ENCODE measurements around the gene ZNF716. TPM values are rescaled to one million over a fixed set of nuclear protein-coding genes. Genes with fewer than 3 reads are reported as not detected.

ZNF716 gene
- total RNA-seq, 1 experiment from 2014 or later, result not detected

DNA sequence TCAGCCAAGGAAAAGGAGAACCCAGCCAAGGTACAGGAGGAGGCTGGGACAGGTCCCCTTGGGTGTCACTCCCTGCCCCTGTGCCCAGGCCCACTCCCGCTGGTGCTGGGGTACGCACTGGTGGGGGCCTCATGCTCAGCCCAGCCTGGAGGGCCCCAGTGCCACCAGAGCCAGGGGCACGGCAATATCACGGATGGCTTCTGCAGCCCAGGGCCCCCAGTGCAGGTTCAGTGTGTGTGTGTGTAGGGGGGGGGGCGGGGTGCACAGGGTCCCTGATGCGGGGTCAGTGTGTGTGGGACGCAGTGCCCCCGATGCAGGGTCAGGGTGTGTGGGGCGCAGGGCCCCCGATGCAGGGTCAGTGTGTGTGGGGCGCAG, 23.4 kb upstream of the ZNF716 start:
- no peaks in the 10 kb centered on the region for H3K4me1 ChIP-seq (ENCODE audit: control insufficient read depth in 1 of 2, insufficient read depth in 2 of 2, low read length in 2 of 2)
- no peaks in the 10 kb centered on the region for H3K36me3 ChIP-seq (ENCODE audit: control insufficient read depth in 1 of 2, insufficient read depth in 2 of 2, low read length in 2 of 2)
- H3K9me2 ChIP-seq (ENCODE audit: insufficient read depth), result no peaks in the 10 kb centered on the region
- ATAC-seq (no peak), DNase-seq (ENCODE audit: low read depth, low spot score) (no peak)
- no peak for TF ChIP-seq TCF7L2 (IDR thresholded peaks at IDR 0.05; ENCODE audit: borderline replicate concordance, extremely low read depth, insufficient read depth, insufficient read length)
- TF ChIP-seq, protein P1, sequence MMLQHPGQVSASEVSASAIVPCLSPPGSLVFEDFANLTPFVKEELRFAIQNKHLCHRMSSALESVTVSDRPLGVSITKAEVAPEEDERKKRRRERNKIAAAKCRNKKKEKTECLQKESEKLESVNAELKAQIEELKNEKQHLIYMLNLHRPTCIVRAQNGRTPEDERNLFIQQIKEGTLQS (IDR thresholded peaks at IDR 0.05), result no peak
- H4K20me1 ChIP-seq (ENCODE audit: insufficient read depth), result no peaks in the 10 kb centered on the region
- POLR2A ChIA-PET, result no interaction called here
- H3K9ac ChIP-seq (ENCODE audit: low read length), result no peak overlapping the region
- CTCF ChIA-PET, result no interaction called here
- H3K27ac ChIP-seq (ENCODE audit: low read depth, low read length), result no peak overlapping the region
- no peak overlapping the region for H3K4me2 ChIP-seq (ENCODE audit: low read length)
- H3K4me3 ChIP-seq (replicated peaks in 1 of 2; ENCODE audit: low read depth in 1 of 2, low read length in 2 of 2), result no peak overlapping the region
- RAD21 ChIA-PET (ENCODE audit: low non-redundant PET in 1 of 2, low total read pairs in 2 of 2, uncharacterized antibody in 2 of 2, unreplicated experiment in 2 of 2), result no interaction called here
- no TSS peak for BruUV-seq (replicated peaks)
- H3K79me2 ChIP-seq (ENCODE audit: insufficient read depth, low read length), result no peaks in the 10 kb centered on the region
- H3K27me3 ChIP-seq (ENCODE audit: insufficient read depth, low read length), result no peaks in the 10 kb centered on the region
- H2AFZ ChIP-seq (ENCODE audit: low read depth, low read length, poor library complexity, severe bottlenecking), result no peak overlapping the region
- intact Hi-C loops (cut with micrococcal nuclease), result no loop called here
- peaks cover 4 to 7% of the 10 kb centered on the region in 2 experiments; a peak in 2 of 4 replicates for H3K9me3 ChIP-seq (ENCODE audit: control insufficient read depth in 1 of 2, insufficient read depth in 1 of 2, low read depth in 1 of 2, low read length in 2 of 2)

DNA sequence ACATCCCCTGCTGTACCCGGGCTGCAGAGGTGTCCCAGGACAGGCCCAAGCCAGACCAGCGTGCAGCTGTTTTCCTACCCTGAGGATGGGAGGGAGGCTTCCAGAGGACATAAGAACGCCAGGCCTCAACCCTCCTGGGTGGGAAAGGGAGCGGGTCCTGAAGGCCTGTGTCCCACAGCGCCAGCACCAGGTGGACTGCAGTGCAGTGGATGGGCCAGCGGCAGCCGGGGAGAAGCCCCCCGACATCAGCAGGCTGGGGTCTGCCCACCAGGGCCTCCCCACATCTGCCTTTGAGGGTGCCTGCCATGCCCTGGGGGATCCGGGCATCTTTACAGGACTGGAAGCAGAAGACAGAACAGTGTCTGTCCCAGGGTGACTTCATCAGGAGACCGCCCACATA, 22.8 kb upstream of the ZNF716 start:
- ChIA-PET POLR2A (no interaction called here), CTCF (no interaction called here), RAD21 (ENCODE audit: low non-redundant PET in 1 of 2, low total read pairs in 2 of 2, uncharacterized antibody in 2 of 2, unreplicated experiment in 2 of 2) (no interaction called here)
- Histone ChIP-seq H3K36me3 (ENCODE audit: control insufficient read depth in 1 of 2, insufficient read depth in 2 of 2, low read length in 2 of 2) (no peaks in the 10 kb centered on the region), H3K27me3 (ENCODE audit: insufficient read depth, low read length) (no peaks in the 10 kb centered on the region), H3K9me3 (ENCODE audit: control insufficient read depth in 1 of 2, insufficient read depth in 1 of 2, low read depth in 1 of 2, low read length in 2 of 2) (peaks cover 4 to 7% of the 10 kb centered on the region in 2 experiments; a peak in 2 of 4 replicates), H2AFZ (ENCODE audit: low read depth, low read length, poor library complexity, severe bottlenecking) (no peak overlapping the region), H3K27ac (ENCODE audit: low read depth, low read length) (no peak overlapping the region), H3K9ac (ENCODE audit: low read length) (no peak overlapping the region), H3K79me2 (ENCODE audit: insufficient read depth, low read length) (no peaks in the 10 kb centered on the region), H3K4me1 (ENCODE audit: control insufficient read depth in 1 of 2, insufficient read depth in 2 of 2, low read length in 2 of 2) (no peaks in the 10 kb centered on the region), H4K20me1 (ENCODE audit: insufficient read depth) (no peaks in the 10 kb centered on the region), H3K4me3 (replicated peaks in 1 of 2; ENCODE audit: low read depth in 1 of 2, low read length in 2 of 2) (no peak overlapping the region), H3K4me2 (ENCODE audit: low read length) (no peak overlapping the region), H3K9me2 (ENCODE audit: insufficient read depth) (no peaks in the 10 kb centered on the region)
- no TSS peak for BruUV-seq (replicated peaks)
- TF ChIP-seq, protein P2, sequence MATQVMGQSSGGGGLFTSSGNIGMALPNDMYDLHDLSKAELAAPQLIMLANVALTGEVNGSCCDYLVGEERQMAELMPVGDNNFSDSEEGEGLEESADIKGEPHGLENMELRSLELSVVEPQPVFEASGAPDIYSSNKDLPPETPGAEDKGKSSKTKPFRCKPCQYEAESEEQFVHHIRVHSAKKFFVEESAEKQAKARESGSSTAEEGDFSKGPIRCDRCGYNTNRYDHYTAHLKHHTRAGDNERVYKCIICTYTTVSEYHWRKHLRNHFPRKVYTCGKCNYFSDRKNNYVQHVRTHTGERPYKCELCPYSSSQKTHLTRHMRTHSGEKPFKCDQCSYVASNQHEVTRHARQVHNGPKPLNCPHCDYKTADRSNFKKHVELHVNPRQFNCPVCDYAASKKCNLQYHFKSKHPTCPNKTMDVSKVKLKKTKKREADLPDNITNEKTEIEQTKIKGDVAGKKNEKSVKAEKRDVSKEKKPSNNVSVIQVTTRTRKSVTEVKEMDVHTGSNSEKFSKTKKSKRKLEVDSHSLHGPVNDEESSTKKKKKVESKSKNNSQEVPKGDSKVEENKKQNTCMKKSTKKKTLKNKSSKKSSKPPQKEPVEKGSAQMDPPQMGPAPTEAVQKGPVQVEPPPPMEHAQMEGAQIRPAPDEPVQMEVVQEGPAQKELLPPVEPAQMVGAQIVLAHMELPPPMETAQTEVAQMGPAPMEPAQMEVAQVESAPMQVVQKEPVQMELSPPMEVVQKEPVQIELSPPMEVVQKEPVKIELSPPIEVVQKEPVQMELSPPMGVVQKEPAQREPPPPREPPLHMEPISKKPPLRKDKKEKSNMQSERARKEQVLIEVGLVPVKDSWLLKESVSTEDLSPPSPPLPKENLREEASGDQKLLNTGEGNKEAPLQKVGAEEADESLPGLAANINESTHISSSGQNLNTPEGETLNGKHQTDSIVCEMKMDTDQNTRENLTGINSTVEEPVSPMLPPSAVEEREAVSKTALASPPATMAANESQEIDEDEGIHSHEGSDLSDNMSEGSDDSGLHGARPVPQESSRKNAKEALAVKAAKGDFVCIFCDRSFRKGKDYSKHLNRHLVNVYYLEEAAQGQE (IDR thresholded peaks at IDR 0.05; ENCODE audit: low read depth), result no peak
- TF ChIP-seq ELF1 (IDR thresholded peaks at IDR 0.05; ENCODE audit: borderline replicate concordance, low read depth), result no peak
- no peak for TF ChIP-seq YY1 (IDR thresholded peaks at IDR 0.05; ENCODE audit: extremely low read depth, insufficient replicate concordance, low read depth, low read length)
- TF ChIP-seq EGR1 (IDR thresholded peaks at IDR 0.05; ENCODE audit: low read depth), result no peak
- no peak for TF ChIP-seq ZFX (IDR thresholded peaks at IDR 0.05)
- TF ChIP-seq SP1 (IDR thresholded peaks at IDR 0.05; ENCODE audit: low read depth), result no peak
- TF ChIP-seq POLR2AphosphoS5 (IDR thresholded peaks at IDR 0.05; ENCODE audit: low read depth, low read length), result no peak
- no peak for TF ChIP-seq RAD21 (IDR thresholded peaks at IDR 0.05; ENCODE audit: low read depth)
- no peak for TF ChIP-seq SIN3A (IDR thresholded peaks at IDR 0.05; ENCODE audit: low read depth)
- no peak for TF ChIP-seq POLR2A (IDR thresholded peaks at IDR 0.05; ENCODE audit: borderline replicate concordance, extremely low read depth, insufficient read depth, insufficient read length)
- TF ChIP-seq CBX3 (IDR thresholded peaks at IDR 0.05; ENCODE audit: low read depth), result no peak
- no peak for TF ChIP-seq TCF7L2 (IDR thresholded peaks at IDR 0.05; ENCODE audit: borderline replicate concordance, extremely low read depth, insufficient read depth, insufficient read length)
- TF ChIP-seq FOSL1 (IDR thresholded peaks at IDR 0.05; ENCODE audit: low read depth), result no peak
- TF ChIP-seq, protein P1 (IDR thresholded peaks at IDR 0.05), result no peak
- ATAC-seq, result no peak
- intact Hi-C loops (cut with micrococcal nuclease), result no loop called here
- no peak for DNase-seq (ENCODE audit: low read depth, low spot score)

Measured in HCT116 (cell line).